CD4-positive, alpha-beta T cell treated with Interleukin-6 at 100 ng/mL for 8 hours (primary cell): ENCODE measurements around the gene ZNF322.
"Not testable (repeated sequence)": the region's sequence is repeated elsewhere in the genome, so short reads cannot be mapped to it uniquely, and the experiment has no call there.

Experiments
- DNase-seq: peaks from one replicate; pipeline ENCODE4 v3.0.0-alpha.2; 2020; ENCODE audit warnings: mixed read lengths, low spot score

The ZNF322 gene, protein sequence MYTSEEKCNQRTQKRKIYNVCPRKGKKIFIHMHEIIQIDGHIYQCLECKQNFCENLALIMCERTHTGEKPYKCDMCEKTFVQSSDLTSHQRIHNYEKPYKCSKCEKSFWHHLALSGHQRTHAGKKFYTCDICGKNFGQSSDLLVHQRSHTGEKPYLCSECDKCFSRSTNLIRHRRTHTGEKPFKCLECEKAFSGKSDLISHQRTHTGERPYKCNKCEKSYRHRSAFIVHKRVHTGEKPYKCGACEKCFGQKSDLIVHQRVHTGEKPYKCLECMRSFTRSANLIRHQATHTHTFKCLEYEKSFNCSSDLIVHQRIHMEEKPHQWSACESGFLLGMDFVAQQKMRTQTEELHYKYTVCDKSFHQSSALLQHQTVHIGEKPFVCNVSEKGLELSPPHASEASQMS

DNA sequence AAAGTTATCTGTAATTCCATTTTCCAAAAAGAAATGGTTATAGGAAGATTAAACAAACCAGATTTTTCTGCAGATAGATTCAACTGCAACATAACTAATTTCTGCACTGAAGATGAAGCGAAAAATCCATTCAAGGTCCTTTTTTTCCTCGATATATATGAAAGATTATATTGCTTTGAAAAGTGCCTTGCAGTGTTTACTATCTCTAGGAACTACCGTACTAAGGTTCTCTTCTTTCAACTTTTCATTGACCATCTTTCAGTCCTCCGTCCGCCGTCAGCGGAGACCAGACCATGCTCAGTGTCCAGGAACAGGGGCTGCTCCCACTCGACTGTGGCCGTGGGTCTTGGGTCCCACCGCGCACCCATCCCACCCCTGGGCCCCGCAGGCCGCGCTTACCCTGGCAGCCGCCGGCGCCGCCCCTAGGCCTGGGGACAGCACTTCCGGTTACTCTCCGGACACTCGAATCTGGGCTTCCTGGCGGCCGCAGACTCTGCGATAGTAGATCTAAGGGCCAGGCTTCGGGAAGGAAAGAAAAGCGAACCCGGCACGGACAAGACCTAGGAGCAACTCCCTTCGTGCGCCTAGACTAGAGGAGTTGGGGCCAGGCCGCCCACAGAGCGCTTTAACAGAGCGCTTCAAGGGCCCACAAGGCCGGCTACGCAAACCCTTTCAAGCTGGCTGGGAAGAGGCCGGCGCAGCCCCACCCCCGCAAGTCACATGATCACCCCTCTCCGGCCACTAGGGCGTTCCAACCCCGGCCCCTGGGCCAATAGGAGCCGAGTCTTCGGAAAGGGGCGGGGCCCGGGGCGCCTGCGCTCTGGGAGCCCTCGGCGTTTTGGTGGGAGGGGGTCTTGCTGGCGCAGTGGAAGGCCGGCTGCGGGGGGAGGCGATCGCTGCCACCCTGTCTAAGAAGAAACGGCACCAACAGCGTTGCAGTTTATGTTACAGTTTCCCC is at the start of gene ZNF322:
Gene ZNF322, minus strand, starts transcription at position 705 of the 958 bp plus-strand sequence. CDS start 21,193 bp downstream, outside the sequence.
- peak; percentile 87 for DNase-seq

DNA sequence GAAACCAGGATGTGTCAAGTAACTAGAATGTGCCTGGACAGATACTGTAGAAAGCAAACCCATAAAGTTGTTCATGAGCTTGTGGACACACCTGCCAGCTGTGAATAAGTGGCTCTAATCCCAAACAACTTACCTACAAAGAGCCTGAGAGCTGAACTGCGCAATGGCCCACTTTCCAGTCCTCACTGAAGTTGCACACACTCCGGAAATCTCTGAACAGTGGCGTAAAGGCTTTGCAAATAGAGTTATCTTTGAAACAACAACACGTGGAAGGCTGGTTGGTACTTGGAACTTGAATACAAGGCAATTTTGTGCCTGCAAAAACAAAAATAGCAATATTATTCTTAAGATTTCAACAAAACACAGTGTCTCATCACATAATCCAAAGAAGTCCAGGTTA is 46.2 kb upstream of the ZNF322 start:
- DNase-seq, result not testable (repeated sequence)

DNA sequence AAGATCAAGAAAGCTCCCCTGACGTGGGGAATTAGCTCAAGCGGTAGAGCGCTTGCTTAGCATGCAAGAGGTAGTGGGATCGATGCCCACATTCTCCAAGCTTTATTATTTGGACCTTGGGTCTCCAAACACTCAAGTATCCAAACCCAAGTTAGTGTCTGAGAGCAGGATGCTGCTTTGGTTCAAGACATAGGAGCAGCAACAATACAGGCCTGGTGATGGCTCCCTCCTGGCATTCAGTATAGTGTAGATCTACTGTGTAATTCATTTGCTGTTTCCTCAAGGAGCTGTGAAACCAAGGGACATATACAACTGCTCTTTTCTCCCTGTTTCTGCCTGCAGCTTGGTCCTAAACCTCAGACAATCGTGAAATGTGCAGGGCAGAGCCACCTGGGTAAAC is 45.8 kb upstream of the ZNF322 start:
- DNase-seq, result not testable (repeated sequence)

DNA sequence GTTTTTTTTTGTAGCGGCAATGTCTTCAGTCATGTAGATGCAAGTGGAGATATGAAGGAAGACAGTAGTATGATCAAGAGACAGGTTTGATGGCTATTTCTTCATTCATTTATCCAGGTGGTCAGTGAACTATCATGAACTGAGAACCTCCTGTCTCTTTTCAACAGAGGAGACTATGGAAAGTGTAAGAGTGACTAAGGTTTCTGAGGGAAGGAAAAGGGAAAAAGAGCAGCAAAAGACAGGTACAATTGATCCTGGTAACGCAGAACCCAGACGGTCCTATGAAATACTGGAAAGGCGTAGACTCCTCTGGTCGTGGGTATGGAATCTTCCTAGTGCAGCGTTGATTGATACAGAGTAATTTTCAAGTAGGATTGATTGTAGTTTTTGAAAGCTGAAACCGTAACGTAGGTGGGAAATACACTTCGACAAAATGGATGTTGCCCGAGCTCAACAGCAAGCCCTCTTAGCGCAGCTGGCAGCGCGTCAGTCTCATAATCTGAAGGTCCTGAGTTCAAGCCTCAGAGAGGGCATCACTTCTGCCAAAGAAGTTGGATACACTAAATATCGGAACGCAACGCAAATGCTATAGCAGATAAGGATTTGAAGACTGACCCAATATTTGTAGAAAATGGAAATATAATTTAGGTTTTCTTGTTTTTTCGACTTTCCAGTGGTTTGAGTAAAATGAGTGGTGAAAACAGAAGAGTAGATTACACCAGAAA is 41.6 kb upstream of the ZNF322 start:
- not testable (repeated sequence) for DNase-seq

DNA sequence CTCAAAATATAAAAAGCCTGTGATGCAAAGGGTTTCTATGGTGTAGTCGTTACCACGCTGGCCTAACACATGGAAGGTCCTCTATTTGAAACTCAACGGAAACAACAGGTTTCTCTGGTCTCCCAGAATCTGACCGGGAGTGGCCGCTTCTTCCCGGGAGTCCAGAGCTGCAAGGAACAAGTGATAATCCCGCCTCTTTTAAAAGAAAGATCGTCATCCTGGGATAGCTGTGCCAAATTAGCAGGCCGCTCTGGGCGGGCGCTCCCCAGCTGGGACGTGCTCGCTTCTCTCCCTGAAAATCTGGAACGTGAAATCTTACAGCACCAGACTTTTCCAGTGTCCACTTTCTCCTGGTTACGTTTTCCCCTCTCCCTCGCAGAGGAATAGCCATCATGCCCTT is 38.0 kb upstream of the ZNF322 start:
- DNase-seq, result not testable (repeated sequence)

DNA sequence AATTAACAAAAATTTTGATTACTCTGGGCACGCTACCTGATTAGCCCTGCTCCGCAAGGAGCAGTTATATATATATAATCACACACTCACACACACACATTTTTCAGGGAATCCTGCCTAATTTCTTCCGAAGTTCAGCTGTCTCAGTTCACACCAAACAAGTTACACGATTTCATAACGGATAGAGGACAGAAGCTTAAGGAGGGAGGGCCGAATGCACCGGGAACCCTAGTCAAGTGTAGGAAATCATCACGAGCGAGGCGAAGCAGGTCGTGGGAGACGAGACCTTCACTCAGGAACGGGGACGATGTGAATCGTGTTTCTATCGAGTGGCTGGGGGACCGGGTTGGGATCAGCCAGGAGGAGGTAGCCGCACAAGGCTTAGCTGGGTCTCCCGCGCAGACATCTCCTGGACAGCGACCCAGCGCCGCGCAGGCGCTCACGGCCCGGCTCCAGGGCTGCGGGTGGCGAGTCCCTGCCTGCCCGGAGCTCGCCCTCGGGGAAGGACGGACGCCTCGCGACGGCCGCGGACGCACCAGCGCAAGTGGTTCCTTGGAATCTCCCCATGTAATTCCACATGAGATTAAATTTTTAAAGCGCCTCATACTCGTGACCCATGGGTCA is 29.9 kb upstream of the ZNF322 start:
- not testable (repeated sequence) for DNase-seq

DNA sequence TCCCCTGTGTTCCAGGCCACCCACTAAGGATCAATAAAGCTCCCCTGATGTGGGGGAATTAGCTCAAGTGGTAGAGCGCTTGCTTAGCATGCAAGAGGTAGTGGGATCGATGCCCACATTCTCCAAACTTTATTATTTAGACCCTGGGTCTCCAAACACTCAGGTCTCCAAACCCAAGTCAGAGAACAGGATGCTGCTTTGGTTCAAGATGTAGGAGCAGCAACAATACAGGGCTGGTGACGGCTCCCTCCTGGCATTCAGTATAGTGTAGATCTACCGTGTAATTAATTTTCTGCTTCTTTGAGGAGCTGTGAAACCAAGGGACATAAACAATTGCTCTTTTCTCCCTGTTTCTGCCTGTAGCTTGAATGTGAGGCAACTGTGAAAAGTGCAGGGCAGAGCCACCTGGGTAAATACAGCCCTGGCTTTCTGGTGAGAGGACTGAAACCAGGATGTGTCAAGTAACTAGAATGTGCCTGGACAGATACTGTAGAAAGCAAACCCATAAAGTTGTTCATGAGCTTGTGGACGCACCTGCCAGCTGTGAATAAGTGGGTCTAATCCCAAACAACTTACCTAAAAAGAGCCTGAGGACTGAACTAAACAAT is 23.0 kb upstream of the ZNF322 start:
- not testable (repeated sequence) for DNase-seq

DNA sequence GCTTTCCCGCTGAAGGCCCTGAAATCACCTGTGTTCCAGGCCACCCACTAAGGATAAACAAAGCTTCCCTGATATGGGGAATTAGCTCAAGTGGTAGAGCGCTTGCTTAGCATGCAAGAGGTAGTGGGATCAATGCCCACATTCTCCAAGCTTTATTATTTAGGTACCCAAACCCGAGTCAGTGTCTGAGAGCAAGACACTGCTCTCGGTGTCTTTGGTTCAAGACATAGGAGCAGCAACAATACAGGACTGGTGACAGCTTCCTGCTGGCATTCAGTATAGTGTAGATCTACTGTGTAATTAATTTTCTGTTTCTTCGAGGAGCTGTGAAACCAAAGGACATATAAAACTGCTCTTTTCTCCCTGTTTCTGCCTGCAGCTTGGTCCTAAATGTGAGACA is 13.7 kb upstream of the ZNF322 start:
- DNase-seq, result not testable (repeated sequence)

DNA sequence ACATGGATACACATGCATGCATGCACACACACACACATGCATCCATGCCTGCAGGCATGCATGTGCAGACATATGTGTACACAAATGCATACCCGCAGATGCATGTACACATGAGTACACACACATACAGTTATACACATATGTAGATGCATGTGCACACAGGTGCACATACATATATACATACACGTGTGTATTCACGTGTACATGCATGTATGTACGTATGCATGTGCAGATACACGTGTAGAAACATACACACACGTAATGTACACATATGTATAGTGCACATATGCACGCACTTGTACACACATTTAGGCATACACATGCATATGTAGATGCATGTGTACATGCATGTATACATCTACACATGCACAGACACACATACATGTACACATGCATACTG is 11.0 kb upstream of the ZNF322 start:
- DNase-seq, result not testable (repeated sequence)

DNA sequence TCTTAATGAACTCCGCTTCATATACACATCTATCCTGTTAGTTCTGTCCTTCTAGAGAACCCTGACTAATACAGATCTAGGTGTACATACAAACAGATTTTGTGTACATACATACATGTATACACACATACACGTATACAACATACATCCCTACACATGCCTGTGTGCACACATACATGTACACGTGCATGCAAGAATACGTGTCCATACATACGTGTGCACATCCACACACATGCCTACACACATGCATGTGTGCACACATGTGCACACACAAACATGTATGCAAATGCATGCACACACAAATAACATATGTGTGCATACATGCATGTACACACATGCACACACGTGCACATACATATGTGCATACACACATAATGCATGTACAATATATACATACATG is 10.5 kb upstream of the ZNF322 start:
- DNase-seq, result not testable (repeated sequence)

DNA sequence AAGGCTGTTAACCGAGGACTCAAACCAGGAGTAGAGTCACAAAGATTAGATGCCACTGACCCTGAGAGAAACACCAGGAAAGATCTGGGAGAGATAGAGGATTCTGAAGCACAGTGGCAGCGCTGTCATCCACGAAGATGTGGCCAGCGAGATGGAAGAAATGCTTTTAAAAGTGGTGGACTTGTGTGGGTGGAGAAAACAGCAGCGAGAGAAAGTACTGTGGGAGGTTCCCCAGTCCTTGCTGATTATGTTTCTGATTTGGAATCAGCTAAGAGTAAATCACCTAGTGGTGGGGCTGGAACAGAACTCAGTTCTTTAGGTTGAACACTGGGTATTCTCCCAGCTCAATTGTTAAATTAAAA is 435 bp upstream of the ZNF322 start:
- peak; percentile 7 for DNase-seq

DNA sequence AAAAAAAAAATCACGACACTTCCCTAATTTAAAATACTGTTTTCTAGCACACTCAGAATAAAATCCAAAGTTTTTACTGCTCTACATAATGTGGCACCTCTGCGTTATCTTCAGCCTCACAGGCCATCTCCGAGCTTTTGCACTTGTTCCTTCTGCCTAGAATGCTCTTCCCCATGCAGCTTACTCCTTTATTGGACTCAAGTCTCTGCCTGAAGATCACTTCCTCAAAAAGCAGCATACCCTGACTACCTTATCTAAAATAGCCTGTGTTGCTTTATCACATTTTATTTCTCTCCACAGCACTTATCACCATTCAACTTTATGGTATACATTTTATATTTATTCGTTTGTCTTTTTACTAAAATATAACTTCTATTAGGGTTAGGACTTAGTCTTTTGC is 2.3 kb downstream of the ZNF322 start:
- no peak for DNase-seq

DNA sequence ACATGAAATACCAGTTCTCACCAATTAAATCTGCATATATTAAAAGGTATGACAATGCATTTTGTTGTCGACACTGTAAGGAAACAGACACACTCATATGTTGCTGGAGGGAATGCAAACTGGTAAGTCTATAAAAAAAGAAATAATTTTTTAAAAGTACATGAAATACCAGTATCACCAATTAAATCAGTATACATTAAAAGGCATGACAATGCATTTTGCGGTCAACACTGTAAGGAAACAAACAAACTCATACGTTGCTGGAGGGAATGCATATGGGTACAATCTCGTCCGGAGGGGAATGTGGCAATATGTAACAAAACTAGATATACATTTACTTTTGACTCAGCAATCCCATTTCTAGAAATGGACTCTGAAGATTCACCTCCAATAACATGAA is 6.5 kb downstream of the ZNF322 start:
- DNase-seq, result no peak

DNA sequence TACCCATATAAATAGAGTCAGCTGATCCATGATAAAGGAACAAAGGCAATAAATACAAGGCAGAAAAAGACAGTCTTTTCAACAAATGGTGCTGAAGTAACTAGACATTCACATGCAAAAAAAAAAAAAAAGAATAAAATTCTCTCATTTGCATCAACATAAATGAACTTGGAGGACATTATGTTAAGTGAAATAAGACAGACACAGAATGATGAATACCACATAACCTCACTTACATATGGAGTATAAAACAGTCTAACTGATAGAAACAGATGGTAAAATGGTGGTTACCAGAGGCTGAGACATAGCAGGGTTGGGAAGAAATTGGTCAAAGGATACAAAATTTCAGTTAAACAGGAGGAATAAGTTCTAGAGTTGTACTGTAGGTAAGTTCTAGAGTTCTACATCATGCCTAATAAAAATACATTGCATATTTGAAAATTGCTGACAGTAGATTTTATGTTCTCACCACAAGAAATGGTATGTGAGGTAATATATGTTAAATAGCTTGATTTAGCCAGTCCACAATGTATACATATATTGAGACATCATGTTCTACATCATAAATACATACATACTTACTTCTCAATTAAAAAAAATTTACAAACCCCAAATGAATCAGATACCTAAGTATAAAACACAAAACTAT is 8.3 kb downstream of the ZNF322 start:
- no peak for DNase-seq

DNA sequence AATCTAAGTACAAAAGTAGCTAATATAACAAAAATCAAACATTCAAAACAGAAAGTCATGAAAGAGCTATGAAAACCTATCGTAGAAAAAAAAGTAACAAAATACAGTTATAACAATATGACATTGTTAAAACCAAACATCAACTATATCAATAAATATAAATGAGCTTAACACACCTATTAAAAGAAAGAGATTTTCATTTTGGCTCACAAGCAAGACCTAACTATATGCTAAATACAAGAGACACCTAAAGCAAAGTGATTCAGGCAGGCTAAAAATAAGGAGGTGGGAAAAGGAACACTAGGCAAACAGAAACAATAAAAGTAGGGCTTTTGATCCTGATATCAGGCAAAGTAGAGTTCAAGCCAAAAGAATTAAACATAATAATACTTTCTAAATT is 13.5 kb downstream of the ZNF322 start:
- DNase-seq, result no peak

DNA sequence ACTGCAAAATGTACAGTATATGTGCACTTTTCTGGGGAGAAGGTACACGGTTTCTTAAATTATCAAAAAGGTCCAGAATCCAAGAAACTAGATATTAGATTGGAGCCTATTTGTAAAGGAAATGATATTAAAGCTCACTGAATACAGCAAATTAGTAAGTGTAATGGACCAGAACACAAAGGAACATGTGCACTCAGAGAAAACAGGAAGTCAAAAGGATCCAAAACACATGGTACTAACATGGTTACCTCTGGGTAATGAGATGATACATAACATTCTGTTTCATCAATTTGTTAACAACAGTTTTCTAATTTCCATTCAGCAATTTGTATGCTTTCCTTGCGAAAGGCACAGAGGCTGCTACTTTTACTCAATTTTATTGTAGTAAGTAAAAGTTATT is 18.7 kb downstream of the ZNF322 start:
- DNase-seq, result no peak

DNA sequence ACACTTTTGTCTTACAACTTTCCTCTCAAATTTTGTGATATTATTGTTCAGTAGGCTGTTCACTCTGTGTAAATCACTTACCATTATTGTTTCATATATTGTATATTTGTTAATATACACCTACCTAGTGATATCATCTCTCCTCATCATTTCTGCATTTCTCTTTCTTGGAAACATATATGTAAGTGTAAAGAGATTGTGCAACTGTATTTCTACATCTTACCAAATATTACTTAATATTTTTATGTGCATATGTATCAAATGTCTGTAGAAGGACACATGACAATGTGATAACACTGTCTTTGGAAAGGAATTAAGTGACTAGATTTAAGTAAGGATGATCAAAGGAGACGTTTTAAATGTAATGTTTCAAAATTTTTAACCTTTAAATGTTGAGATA is 30.2 kb downstream of the ZNF322 start:
- no peak for DNase-seq

DNA sequence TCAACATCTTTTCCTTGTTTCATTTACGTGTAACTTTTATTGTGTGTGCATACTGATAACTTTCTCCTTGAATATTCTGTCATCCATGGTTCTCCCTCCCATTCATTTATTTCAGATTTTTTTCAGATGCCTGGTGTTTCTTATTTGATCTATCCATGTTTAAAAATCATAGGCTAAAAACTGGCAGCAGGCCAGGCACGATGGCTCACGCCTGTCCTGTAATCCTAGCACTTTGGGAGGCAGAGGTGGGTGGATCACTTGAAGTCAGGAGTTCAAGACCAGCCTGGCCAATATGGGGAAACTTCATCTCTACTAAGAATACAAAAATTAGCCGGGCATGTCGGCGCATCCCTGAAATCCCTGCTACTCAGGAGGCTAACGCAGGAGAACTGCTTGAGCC is 31.7 kb downstream of the ZNF322 start:
- DNase-seq, result no peak

DNA sequence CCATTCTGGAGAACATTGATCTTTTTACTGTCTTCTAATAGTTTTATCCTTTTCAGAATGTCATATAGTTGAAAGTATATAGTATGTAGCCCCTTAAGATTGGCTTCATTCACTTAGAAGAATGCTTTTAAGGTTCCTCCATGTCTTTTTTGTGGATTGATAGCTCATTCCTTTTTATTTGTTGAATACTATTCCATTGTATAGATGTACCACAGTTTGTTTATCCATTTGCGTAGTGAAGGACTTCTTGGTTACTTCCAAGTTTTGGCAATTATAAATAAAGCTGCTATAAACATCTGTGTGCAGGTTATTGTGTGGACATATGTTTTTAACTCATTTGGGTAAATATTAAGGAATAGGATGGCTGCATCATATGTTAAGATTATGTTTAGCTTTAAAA is 35.0 kb downstream of the ZNF322 start:
- DNase-seq, result no peak

DNA sequence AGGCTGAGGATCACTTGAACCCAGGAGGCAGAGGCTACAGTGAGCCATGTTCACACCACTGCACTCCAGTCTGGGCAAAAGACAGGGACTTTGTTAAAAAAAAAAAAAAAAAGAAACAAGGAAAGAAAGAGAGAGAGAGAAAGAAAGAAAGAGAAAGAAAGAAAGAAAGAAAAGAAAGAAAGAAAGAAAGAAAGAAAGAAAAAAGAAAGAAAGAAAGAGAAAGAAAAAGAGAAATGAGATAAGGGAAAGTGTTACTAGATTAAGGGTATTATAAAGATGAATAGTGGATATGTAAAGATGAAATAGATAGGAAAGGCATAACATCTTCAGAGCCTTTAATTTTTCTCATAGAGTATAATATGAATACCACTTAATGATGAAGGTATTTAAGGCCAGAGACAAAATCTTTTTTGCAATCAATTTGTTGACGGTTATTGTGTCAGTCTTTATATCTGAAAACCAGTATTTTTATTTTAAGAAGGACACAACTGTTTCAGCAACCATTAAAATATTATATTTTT is 36.1 kb downstream of the ZNF322 start:
- DNase-seq, result no peak
